GM13977 (cell line): Measurements from ENCODE around the gene L3MBTL4.

Experiments used
- DNase-seq: peaks from one replicate; pipeline ENCODE4 v3.0.0; 2012; ENCODE audit warnings: low spot score
- in situ Hi-C: fragments of 300-500 bp; cut with MboI; formaldehyde crosslinking; loops from one replicate; pipeline ENCODE4 v1.12.0; 2022; ENCODE audit warnings: low sequenced_read_pairs, low pct_unique_long_range_greater_than_20kb, mixed read lengths, inconsistent platforms; ENCODE audit not compliant: unreplicated experiment
- TF ChIP-seq, protein P1 (sequence below): IDR thresholded peaks from 2 replicates; pipeline ENCODE4 v1.5.1; 2012; ENCODE audit warnings: mild to moderate bottlenecking, control low read depth; ENCODE audit not compliant: insufficient read depth; ENCODE audit errors: extremely low read depth, missing control alignments

The L3MBTL4 gene

DNA sequence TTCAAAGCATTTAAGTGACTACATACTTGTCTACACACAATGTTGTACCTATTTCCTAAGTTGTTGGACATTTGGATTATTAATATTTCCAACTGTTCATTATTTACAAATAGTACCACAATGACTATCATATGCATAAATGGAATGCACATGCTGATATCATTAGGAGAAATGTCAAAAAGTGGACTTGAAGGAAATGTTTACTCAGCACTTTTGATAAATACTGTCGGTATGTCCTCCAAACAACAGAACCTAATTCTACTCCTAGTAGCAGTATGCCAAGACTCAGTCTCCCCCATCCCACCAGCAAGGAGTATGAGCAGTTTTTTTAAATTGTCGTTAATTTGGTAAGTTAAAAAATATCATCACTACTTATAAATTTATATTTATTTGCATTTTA, 116.8 kb downstream of the L3MBTL4 start:
- TF ChIP-seq, protein P1, sequence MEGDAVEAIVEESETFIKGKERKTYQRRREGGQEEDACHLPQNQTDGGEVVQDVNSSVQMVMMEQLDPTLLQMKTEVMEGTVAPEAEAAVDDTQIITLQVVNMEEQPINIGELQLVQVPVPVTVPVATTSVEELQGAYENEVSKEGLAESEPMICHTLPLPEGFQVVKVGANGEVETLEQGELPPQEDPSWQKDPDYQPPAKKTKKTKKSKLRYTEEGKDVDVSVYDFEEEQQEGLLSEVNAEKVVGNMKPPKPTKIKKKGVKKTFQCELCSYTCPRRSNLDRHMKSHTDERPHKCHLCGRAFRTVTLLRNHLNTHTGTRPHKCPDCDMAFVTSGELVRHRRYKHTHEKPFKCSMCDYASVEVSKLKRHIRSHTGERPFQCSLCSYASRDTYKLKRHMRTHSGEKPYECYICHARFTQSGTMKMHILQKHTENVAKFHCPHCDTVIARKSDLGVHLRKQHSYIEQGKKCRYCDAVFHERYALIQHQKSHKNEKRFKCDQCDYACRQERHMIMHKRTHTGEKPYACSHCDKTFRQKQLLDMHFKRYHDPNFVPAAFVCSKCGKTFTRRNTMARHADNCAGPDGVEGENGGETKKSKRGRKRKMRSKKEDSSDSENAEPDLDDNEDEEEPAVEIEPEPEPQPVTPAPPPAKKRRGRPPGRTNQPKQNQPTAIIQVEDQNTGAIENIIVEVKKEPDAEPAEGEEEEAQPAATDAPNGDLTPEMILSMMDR = no peak
- no peak for DNase-seq
- in situ Hi-C loops = no loop called here

- DNase-seq = no peak
- TF ChIP-seq, protein P1 = no peak
- in situ Hi-C loops = no loop called here
Observed at GRCh38 chr18:6294148-6294784, 120.4 kb downstream of the L3MBTL4 start.

- DNase-seq = no peak
- in situ Hi-C loops = no loop called here
- TF ChIP-seq, protein P1 = no peak
Observed at GRCh38 chr18:6289843-6290242, 124.9 kb downstream of the L3MBTL4 start.

- TF ChIP-seq, protein P1 = no peak
- in situ Hi-C loops = no loop called here
- no peak for DNase-seq
Observed at GRCh38 chr18:6286585-6286984, 128.1 kb downstream of the L3MBTL4 start.

GRCh38 chr18:6284761-6285160, 129.9 kb downstream of the L3MBTL4 start:
- DNase-seq = no peak
- in situ Hi-C loops = no loop called here
- TF ChIP-seq, protein P1 = no peak

DNA sequence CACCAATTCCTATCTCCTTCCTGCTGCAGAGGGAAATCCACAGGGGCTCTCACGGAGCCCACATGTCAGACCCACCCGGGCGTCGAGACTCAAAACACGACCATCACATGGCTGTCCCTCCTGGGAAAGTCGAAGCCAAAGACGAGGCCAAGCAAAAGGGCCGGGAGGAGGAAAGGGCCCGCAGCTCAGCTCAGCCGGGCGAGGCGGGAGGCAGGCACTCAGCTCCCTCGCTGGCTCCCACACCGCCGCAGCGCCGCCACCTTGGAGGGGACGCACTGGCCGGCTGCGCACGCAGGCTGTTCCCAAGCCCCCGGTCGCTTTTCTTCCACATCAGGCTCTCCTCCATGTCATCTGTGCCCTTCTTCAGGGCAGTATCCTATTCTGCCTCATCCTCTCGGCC, 130.4 kb downstream of the L3MBTL4 start:
- in situ Hi-C loops = no loop called here
- no peak for DNase-seq
- TF ChIP-seq, protein P1 = no peak
